ENCODE data around the gene PODNL1. TPM values are rescaled to one million over a fixed set of nuclear protein-coding genes. Genes with fewer than 3 reads are reported as not detected.
A peak's percentile ranks its signal among the peaks of the same experiment; 100 is the strongest.

The PODNL1 gene
- total RNA-seq, 3 donors from 2014 or later, result 0.08 to 0.30 TPM; not detected in 1

- Mint-ChIP-seq H3K36me3 (ENCODE audit: insufficient read depth) (peaks cover 5% of the 10 kb centered on the region), H3K9me3 (no peaks in the 10 kb centered on the region), H3K27me3 (ENCODE audit: low read depth) (no peaks in the 10 kb centered on the region)
Measured at GRCh38 chr19:13909430-13909829, 28.8 kb downstream of the PODNL1 start.

DNA sequence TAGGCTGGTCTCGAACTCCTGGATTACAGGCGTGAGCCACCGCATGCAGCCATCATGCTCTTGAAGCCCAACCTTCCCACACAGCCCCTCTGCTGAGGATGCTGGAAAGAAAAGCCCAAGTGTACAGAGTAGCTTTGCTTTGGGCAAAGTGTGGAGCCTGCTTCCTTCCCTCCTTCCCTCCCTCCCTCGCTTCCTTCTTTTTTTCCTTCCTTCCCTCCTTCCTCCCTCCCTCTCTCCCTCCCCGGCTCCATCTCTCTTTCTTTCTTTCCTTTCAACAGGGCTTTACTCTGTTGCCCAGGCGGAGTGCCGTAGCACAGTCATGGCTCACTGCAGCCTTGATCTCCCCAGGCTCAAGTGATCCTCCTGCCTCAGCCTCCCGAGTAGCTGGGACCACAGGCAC, 29.5 kb downstream of the PODNL1 start:
- H3K4me1 Mint-ChIP-seq (ENCODE audit: low read depth), result peaks cover 16% of the 10 kb centered on the region
- no peaks in the 10 kb centered on the region for H3K27me3 Mint-ChIP-seq (ENCODE audit: low read depth)
- no peak for DNase-seq
- no peaks in the 10 kb centered on the region for H3K9me3 Mint-ChIP-seq
- no peak for ATAC-seq
- peaks cover 5% of the 10 kb centered on the region for H3K36me3 Mint-ChIP-seq (ENCODE audit: insufficient read depth)
- no peak overlapping the region for H3K4me3 Mint-ChIP-seq

More at GRCh38 chr19:13909430-13909829, 28.8 kb downstream of the PODNL1 start:
- DNase-seq (no peak), ATAC-seq (no peak)
- peaks cover 16% of the 10 kb centered on the region for H3K4me1 Mint-ChIP-seq (ENCODE audit: low read depth)
- H3K4me3 Mint-ChIP-seq, result no peak overlapping the region

DNA sequence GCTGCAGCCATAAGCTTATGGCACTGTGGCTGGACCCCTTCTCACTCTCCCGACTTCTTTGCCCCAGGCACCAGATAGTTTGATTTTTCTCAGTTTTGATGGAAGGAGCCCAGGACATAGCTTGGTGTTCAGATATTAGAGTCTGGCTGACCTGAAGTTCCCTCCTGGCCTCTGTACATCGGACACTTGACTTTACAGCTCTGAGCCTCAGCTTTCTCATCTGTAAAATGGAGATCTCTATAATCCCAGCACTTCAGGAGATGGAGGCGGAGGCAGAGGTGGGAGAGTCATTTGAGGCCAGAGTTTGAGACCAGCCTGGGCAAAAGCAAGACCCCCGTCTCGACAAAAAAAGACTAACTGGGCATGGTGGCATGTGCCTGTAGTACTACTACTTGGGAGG, 31.3 kb downstream of the PODNL1 start:
- Mint-ChIP-seq H3K27me3 (ENCODE audit: low read depth) (no peaks in the 10 kb centered on the region), H3K4me3 (peak overlapping the region; percentile 84), H3K36me3 (ENCODE audit: insufficient read depth) (peaks cover 4% of the 10 kb centered on the region), H3K4me1 (ENCODE audit: low read depth) (peaks cover 18% of the 10 kb centered on the region), H3K9me3 (no peaks in the 10 kb centered on the region)
- ATAC-seq (no peak), DNase-seq (no peak)

- ATAC-seq, result peak; percentile 29 to 32
- H3K4me3 Mint-ChIP-seq, result peak overlapping the region; percentile 84
- H3K36me3 Mint-ChIP-seq (ENCODE audit: insufficient read depth), result peaks cover 4% of the 10 kb centered on the region
- H3K4me1 Mint-ChIP-seq (ENCODE audit: low read depth), result peaks cover 18% of the 10 kb centered on the region
- no peaks in the 10 kb centered on the region for H3K27me3 Mint-ChIP-seq (ENCODE audit: low read depth)
- DNase-seq, result peak; percentile 24
- no peaks in the 10 kb centered on the region for H3K9me3 Mint-ChIP-seq
Measured at GRCh38 chr19:13906521-13906904, 31.7 kb downstream of the PODNL1 start.

DNA sequence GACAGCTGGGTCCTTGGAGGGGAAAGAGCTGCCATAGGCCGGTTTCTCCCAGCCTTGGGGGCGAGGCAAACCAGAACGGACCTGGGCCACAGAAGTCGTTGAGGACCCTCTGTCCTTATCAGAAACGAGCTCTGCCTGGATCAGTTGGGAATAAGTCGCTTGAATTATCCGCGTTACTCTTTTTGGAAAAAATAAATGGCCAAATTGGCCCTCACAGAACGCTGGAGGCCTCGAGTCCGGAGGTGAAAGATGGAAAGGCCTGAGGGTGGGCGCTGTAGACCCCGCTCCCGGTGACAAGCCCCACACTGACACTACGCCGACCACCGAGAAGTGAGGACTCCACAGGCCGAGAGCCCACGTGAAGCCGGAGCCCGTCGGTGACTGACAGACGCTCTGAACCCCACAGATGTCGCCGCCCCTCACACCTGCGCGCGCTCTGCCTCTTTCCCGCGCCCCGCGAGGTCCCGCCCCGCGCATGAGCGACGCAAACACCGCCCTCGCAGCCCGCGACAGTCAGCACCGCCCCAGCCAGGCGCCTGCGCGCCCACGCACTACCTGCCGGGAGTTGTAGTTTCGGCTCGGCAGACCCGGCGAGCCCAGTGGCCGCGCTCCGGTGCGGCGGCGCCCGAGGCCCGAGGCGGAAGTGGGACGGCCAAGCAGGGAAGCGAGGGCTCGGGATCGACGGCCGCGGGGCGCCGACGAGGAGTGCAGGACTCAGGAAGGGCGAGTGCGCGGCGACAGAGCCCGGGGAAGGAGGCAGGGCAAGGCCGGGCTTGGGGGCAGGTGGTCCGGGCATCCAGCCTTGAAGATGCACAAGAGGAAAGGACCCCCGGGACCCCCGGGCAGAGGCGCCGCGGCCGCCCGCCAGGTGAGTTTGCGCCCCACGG, 32.3 kb downstream of the PODNL1 start, which contains the start of the genes BRME1 and CC2D1A:
Gene BRME1, minus strand, starts transcription at position 484 of the 887 bp plus-strand sequence. CDS start 1,225 bp downstream, outside the sequence.
Gene CC2D1A, plus strand, starts transcription at position 568 of the 887 bp plus-strand sequence. Its CDS starts 241 bp downstream, at position 809.
- Mint-ChIP-seq H3K4me3 (peak within 1 kb of the TSS; percentile 84), H3K9me3 (no peaks in the 10 kb centered on the region), H3K36me3 (ENCODE audit: insufficient read depth) (peaks cover 2% of the 10 kb centered on the region), H3K27me3 (ENCODE audit: low read depth) (no peaks in the 10 kb centered on the region), H3K4me1 (ENCODE audit: low read depth) (peaks cover 18% of the 10 kb centered on the region)
- ATAC-seq, result peak; percentile 98 to 99
- peak; percentile 94 for DNase-seq

DNA sequence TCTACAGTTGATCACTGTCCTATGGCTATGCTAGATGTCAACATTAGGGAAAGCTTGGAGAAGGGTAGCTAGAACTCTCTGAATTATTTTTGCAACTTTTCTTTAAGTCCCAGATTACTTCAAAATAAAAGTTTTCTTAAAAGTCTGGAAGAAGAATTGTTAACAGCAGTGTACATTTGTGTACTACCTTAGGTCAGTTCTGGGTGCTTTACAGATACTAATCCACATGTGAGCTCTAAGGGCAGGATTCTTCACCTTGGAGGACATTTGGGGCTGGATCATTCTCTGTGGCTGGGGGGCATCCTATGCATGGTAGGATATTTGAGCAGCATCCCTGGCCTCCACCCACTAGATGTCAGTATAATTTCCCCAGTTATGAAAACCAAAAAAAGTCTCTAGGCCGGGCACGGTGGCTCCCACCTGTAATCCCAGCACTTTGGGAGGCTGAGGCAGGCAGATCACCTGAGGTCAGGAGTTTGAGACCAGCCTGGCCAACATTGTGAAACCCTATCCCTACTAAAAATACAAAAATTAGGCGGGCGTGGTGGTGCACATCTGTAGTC, 35.1 kb downstream of the PODNL1 start:
- H3K4me3 Mint-ChIP-seq, result no peak overlapping the region
- no peaks in the 10 kb centered on the region for H3K9me3 Mint-ChIP-seq
- H3K4me1 Mint-ChIP-seq (ENCODE audit: low read depth), result peaks cover 18% of the 10 kb centered on the region
- DNase-seq (no peak), ATAC-seq (no peak)
- H3K27me3 Mint-ChIP-seq (ENCODE audit: low read depth), result no peaks in the 10 kb centered on the region
- no peaks in the 10 kb centered on the region for H3K36me3 Mint-ChIP-seq (ENCODE audit: insufficient read depth)

DNA sequence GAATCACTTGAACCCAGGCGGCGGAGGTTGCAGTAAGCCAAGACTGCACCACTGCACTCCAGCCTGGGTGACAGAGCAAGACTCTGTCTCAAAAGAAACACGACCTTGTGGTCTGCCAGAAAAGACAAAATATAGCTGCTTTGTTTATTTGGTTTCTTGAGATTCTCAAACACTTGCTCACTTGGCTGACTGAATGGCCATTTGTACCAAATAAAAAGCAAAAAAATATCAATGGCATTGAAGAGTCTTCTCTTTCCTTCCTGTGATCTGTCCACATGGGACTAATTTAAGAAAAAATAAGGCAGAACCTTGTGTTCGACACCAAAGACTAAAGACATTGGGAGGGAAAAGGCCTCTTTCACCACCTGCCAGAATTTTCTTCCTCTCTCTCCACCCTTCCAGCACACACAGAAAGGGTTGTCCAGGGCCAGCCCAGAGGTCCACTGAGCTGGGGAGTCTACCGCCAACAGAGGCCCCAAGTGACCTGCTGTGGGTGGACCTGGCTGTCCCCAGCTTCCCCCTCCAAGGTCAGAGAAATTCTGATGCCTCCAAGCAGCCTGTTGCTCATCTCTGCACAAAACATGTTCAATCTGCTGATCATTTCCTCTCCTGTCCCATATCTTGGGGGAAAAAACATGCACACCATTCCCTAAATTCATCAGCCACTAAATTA, 38.2 kb downstream of the PODNL1 start:
- no peaks in the 10 kb centered on the region for H3K9me3 Mint-ChIP-seq
- no peak for DNase-seq

GRCh38 chr19:13899393-13899792, 38.8 kb downstream of the PODNL1 start:
- no peaks in the 10 kb centered on the region for H3K36me3 Mint-ChIP-seq (ENCODE audit: insufficient read depth)
- no peak for DNase-seq
- H3K27me3 Mint-ChIP-seq (ENCODE audit: low read depth), result no peaks in the 10 kb centered on the region
- no peaks in the 10 kb centered on the region for H3K9me3 Mint-ChIP-seq
- no peak for ATAC-seq
- peaks cover 1% of the 10 kb centered on the region for H3K4me1 Mint-ChIP-seq (ENCODE audit: low read depth)
- no peak overlapping the region for H3K4me3 Mint-ChIP-seq

More for the DNA sequence above, 38.2 kb downstream of the PODNL1 start:
- no peak for ATAC-seq
- H3K4me3 Mint-ChIP-seq, result no peak overlapping the region
- peaks cover 1% of the 10 kb centered on the region for H3K4me1 Mint-ChIP-seq (ENCODE audit: low read depth)
- H3K27me3 Mint-ChIP-seq (ENCODE audit: low read depth), result no peaks in the 10 kb centered on the region
- H3K36me3 Mint-ChIP-seq (ENCODE audit: insufficient read depth), result no peaks in the 10 kb centered on the region

DNA sequence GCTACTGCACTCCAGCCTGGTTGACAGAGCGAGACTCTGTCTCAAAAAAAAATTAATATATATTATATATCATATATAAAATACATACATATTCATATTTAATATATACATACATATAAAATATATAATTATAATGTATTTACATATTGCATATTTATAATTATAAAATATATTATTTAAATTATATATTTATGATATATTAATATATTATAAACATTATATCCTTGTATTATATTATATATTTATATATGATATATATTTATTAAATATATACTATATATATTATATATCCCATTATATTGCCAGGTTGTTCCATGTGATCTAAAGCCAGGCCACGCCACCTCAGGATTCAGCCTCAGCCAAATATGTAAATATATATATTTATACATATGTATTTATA, 42.0 kb downstream of the PODNL1 start:
- no peaks in the 10 kb centered on the region for H3K9me3 Mint-ChIP-seq
- DNase-seq (no peak), ATAC-seq (no peak)
- H3K4me3 Mint-ChIP-seq, result no peak overlapping the region
- no peaks in the 10 kb centered on the region for H3K4me1 Mint-ChIP-seq (ENCODE audit: low read depth)
- H3K27me3 Mint-ChIP-seq (ENCODE audit: low read depth), result no peaks in the 10 kb centered on the region
- no peaks in the 10 kb centered on the region for H3K36me3 Mint-ChIP-seq (ENCODE audit: insufficient read depth)

DNA sequence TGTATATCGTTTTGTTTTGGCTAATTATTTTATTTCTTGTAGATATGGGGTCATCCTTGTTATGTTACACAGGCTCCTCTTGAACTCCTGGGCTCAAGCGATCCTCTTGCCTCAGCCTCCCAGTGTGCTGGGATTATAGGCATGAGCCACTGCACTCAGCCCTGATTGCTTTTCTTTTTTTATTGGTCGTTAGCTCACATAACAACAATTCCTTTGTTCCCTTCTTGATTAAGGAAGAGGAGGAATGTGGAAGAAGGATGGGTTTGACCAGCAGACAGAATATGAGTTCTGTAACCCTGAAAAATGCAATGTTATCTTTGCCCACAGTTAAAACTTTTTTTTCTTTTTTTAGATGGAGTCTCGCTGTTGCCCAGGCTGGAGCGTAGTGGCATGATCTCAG, 43.7 kb downstream of the PODNL1 start:
- ATAC-seq, result no peak
- Mint-ChIP-seq H3K4me3 (no peak overlapping the region), H3K9me3 (no peaks in the 10 kb centered on the region)

DNA sequence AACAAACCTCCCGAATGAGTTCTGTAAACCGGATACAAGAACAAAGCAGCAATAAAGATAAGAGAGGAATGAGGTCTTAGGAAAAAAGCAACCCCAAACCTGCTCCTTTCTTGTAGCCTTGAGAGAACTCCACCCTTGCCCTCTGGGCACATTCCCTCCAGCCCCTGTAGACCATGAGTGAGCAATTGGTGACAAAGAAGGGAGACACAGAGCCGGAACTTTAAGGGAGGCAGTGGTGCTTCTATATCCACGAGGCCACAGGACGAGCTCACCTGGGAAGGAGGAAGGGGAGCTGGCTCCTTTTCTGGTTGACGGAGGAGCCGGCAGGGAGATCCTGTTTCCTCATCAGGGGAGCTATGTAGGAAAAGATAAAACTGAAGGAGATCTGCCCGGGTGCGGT, 45.3 kb downstream of the PODNL1 start:
- ATAC-seq (no peak), DNase-seq (no peak)
- Mint-ChIP-seq H3K27me3 (ENCODE audit: low read depth) (no peaks in the 10 kb centered on the region), H3K4me1 (ENCODE audit: low read depth) (no peaks in the 10 kb centered on the region), H3K9me3 (no peaks in the 10 kb centered on the region), H3K4me3 (no peak overlapping the region), H3K36me3 (ENCODE audit: insufficient read depth) (no peaks in the 10 kb centered on the region)

More for the DNA sequence above, 43.7 kb downstream of the PODNL1 start:
- no peak for DNase-seq
- Mint-ChIP-seq H3K36me3 (ENCODE audit: insufficient read depth) (no peaks in the 10 kb centered on the region), H3K4me1 (ENCODE audit: low read depth) (no peaks in the 10 kb centered on the region), H3K27me3 (ENCODE audit: low read depth) (no peaks in the 10 kb centered on the region)

- ATAC-seq (no peak), DNase-seq (no peak)
- Mint-ChIP-seq H3K4me1 (ENCODE audit: low read depth) (peaks cover 3% of the 10 kb centered on the region), H3K36me3 (ENCODE audit: insufficient read depth) (no peaks in the 10 kb centered on the region), H3K9me3 (no peaks in the 10 kb centered on the region), H3K27me3 (ENCODE audit: low read depth) (no peaks in the 10 kb centered on the region), H3K4me3 (no peak overlapping the region)
Measured at GRCh38 chr19:13890136-13890535, 48.1 kb downstream of the PODNL1 start.

DNA sequence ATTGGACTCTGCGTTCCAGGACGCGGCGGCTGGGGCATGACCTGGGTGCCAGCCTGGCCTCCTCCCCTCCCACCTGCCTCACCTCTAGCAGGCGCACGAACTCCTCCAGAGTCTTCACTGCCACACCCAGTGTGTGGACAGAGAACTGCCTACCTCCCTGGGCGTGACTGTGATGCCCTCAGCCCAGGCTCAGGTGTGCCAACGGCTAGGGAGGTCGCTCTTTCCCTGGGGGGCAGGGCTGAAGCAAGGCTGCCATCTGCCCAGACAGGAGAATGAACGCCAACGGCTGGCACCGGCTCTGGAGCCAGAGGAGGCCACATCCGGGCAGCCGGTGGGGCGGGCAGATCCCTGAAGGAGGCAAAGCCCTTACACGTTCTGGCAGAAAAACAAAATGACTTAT, 49.9 kb downstream of the PODNL1 start:
- H3K36me3 Mint-ChIP-seq (ENCODE audit: insufficient read depth), result no peaks in the 10 kb centered on the region
- no peaks in the 10 kb centered on the region for H3K9me3 Mint-ChIP-seq
- peaks cover 8% of the 10 kb centered on the region for H3K4me1 Mint-ChIP-seq (ENCODE audit: low read depth)
- ATAC-seq (no peak), DNase-seq (no peak)
- no peak overlapping the region for H3K4me3 Mint-ChIP-seq
- H3K27me3 Mint-ChIP-seq (ENCODE audit: low read depth), result no peaks in the 10 kb centered on the region

DNA sequence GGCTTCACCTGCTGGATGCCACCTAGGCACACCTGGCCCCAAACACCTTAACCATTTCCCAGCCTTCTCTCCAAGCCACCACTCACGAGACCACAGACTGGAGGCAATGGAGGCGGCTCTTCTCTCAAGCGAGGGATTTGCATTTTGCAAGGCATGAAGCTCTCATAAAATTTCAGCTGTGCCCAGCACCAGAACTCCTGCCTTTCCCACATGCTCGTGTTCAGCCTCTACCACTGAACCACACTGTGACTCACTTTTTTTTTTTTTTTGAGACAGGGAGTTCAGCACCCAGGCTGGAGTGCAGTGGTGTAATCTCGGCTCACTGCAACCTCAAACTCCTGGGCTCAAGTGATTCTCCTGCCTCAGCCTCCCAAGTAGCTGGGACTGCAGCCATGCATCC, 50.7 kb downstream of the PODNL1 start:
- Mint-ChIP-seq H3K4me3 (no peak overlapping the region), H3K27me3 (ENCODE audit: low read depth) (no peaks in the 10 kb centered on the region), H3K4me1 (ENCODE audit: low read depth) (peaks cover 13% of the 10 kb centered on the region), H3K36me3 (ENCODE audit: insufficient read depth) (no peaks in the 10 kb centered on the region), H3K9me3 (no peaks in the 10 kb centered on the region)
- no peak for DNase-seq
- ATAC-seq, result peak in 1 of 2 donors; percentile 32
